DND-41 (cell line): Measurements from ENCODE around the gene FRY.

Experiments
- EZH2 ChIP-seq: IDR thresholded peaks from 3 replicates; pipeline ENCODE4 v1.6.1; 2012; ENCODE audit warnings: borderline replicate concordance, low read depth, mild to moderate bottlenecking, moderate library complexity, low read length, inconsistent platforms; ENCODE audit not compliant: severe bottlenecking
- TF ChIP-seq, protein P1 (sequence below): IDR thresholded peaks from 2 replicates; pipeline ENCODE4 v1.5.1; 2012; ENCODE audit warnings: borderline replicate concordance, low read length, moderate library complexity, mild to moderate bottlenecking; ENCODE audit not compliant: poor library complexity, severe bottlenecking; ENCODE audit errors: extremely low read depth

DNA sequence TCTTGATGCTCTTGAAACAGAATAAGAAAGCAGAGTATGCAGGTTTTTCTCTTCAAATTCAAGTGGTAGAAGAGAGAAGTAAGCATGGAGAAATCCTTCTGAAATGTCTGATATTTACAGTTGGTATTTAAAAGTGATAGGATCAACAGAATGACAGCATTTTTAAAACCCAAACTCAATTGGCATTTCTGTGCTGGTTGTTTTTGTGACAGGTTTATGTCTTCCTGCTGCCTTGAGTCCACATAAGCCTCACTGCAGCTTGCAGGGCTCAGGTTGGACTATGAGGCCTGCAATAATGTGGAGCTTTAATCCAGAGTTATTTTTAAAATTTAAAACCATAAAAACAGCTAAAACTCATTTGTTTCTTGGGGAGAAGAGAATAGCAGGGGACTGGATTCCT, 178.5 kb downstream of the FRY start:
- TF ChIP-seq, protein P1, sequence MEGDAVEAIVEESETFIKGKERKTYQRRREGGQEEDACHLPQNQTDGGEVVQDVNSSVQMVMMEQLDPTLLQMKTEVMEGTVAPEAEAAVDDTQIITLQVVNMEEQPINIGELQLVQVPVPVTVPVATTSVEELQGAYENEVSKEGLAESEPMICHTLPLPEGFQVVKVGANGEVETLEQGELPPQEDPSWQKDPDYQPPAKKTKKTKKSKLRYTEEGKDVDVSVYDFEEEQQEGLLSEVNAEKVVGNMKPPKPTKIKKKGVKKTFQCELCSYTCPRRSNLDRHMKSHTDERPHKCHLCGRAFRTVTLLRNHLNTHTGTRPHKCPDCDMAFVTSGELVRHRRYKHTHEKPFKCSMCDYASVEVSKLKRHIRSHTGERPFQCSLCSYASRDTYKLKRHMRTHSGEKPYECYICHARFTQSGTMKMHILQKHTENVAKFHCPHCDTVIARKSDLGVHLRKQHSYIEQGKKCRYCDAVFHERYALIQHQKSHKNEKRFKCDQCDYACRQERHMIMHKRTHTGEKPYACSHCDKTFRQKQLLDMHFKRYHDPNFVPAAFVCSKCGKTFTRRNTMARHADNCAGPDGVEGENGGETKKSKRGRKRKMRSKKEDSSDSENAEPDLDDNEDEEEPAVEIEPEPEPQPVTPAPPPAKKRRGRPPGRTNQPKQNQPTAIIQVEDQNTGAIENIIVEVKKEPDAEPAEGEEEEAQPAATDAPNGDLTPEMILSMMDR: no peak
- TF ChIP-seq EZH2: no peak
